Body of pancreas (tissue), 4 donors: Measurements from ENCODE around the gene CARD11.

Source experiments
- CTCF ChIP-seq, 7 experiments: fragments of 450-650 bp in 4 of 7; fragments of 200-600 bp in 3 of 7; sonication (generic) in 3 of 7; IDR thresholded peaks; one replicate each; pipeline ENCODE4 v1.5.1; 2016 to 2019; ENCODE audit warnings: antibody characterized with exemption in 7 of 7
- POLR2A ChIP-seq, 3 donors: fragments of 450-650 bp; IDR thresholded peaks; one replicate each; pipeline ENCODE4 v1.6.1; 2016; ENCODE audit warnings: antibody characterized with exemption in 3 of 3, mild to moderate bottlenecking in 2 of 3

GRCh38 chr7:2924866-2925840 is 118.5 kb downstream of the CARD11 start:
- no peak for TF ChIP-seq CTCF (IDR thresholded peaks at IDR 0.05)
- TF ChIP-seq POLR2A (IDR thresholded peaks at IDR 0.05), result no peak
